ENCODE measurements around the gene CAMKMT.
A peak's percentile ranks its signal among the peaks of the same experiment; 100 is the strongest.

CAMKMT gene

GRCh38 chr2:44778671-44779476 lies 417.1 kb downstream of the CAMKMT start:
- no peak for DNase-seq

- no peak for DNase-seq
Observed at GRCh38 chr2:44779793-44780192, 418.0 kb downstream of the CAMKMT start.

DNA sequence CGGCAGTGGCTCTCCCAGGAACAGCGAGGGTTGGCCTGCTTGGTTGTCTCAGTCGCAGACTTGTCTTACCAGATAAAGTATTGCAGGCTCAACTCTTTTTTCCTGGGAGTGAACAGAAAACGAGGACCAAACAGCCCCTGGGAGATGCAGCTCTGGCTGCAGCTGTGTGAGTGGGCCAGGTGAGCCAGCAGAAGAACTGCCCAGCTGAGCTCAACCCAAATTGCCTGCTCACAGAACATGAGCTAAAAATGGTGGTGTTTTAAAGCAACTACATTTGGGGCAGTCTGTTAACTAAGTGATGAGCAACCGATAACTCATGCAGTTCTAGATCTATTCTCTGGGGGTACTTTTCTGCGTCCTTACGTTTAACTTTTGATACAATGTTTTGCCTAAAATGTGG lies 418.7 kb downstream of the CAMKMT start:
- no peak for DNase-seq

DNA sequence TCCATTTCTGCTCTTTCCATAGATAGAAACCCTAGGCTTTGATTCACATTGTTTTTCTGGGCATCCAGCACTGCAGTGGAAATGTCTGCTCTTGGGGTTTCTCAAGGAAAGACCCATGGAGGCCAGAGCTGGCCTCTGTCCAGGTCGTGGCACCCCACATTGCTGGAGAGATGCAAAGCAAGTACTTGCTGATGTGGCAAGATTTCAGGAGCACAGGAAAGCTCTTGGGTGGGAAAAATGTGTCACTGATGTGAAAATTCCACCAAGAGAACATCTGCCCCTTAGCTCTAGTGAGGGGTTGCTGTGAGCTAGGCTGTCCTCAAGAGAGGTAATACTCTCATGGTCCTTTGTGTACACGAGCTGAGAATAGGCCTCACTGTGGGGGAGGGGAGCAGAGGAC lies 423.7 kb downstream of the CAMKMT start:
- no peak for DNase-seq

GRCh38 chr2:44786045-44786816 lies 424.5 kb downstream of the CAMKMT start:
- no peak for DNase-seq

- no peak for DNase-seq
Observed at GRCh38 chr2:44786817-44787214, 425.1 kb downstream of the CAMKMT start.

- no peak for DNase-seq
Observed at GRCh38 chr2:44787663-44788062, 425.9 kb downstream of the CAMKMT start.

DNA sequence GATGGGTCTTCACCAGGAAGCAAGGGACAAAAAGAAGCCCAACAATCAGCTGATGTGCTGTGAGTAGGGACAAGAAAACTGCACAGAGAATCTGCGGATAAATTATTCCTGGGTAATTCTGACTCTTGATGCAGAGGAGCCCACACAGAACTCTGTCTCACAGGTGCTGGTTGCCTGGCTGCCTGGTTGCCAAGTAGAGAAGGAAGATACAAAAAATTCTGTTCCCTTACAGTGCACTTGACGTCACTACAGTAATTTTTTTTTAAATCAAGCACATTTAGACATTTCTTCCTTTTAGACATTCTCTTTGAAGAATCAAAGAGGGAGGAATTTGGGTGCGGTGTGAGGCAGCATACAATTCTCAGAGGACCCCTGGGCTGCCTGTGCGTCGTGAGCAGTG lies 427.7 kb downstream of the CAMKMT start:
- no peak for DNase-seq

GRCh38 chr2:44789971-44790721 lies 428.4 kb downstream of the CAMKMT start:
- no peak for DNase-seq

DNA sequence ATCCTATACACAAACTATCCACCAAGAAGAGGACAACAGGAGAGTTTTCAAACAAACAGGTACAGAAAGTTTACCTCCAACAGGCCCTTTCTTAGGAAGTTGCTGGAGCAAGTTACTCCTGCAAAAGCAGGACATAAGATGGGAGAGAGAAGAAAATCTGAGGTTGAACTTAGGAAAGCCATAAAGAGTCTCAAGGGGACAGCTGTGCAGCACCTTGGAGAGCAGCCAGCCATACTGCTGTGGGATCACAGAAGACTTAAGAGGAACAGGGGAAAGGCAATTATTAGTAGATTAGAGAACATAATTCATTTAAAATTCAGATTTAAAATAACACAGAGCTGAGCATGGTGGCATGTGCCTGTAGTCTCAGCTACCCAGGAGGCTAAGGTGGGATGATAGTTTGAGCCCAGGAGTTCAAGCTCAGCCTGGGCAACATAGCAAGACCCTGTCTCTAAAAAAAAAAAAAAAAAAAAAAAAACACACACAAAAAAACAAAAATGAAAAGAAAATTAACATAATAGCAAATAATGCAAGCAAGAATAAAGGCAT lies 431.6 kb downstream of the CAMKMT start:
- no peak for DNase-seq

GRCh38 chr2:44796771-44797170 lies 435.0 kb downstream of the CAMKMT start:
- DNase-seq: no peak

GRCh38 chr2:44798139-44798659 lies 436.5 kb downstream of the CAMKMT start:
- DNase-seq: no peak

GRCh38 chr2:44799105-44799504 lies 437.4 kb downstream of the CAMKMT start:
- no peak for DNase-seq

DNA sequence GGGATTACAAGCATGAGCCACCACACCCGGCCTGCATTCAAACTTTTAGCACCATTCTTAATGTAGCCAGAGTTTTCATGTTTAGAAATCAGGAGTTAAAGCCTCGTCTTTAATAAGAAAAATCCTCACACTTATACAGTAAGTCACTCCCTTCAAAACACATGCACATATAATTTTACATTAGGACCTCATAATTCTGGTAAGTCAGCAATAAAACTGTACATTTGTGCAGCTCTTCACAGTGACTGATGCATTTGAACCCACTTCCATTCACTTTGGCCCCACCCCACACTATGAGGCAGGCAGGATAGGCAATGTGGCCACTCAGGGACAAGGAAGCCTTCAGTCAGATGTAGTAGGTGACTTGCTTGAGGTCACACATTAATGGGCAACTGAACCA lies 438.0 kb downstream of the CAMKMT start:
- DNase-seq: no peak

DNA sequence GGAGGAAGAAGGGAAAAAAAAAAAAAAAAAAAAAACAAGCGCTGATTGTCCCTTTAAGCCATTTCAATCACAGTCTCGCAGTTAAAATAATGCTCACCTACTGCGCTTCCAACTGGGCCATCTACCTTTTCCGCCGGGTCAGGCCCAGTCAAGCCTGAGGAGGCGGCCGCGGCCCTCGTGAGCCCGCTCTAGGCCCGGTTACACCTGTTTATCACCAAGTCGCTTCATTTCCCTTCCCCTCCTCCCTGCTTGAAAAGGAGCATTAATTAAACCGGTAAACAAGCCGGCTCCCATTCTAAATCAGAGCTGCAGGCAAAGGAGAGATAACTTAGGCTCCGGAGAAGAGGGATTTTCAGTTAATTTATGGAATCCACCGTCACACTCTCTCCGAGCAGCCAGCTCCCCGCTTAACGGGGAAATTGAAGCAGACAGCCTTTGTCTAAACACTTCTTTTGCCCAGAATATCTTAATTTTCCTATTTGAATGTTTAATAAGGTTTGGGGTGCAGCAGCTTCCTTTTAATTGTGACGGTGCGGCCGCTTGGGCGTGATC lies 439.6 kb downstream of the CAMKMT start:
- DNase-seq: no peak

DNA sequence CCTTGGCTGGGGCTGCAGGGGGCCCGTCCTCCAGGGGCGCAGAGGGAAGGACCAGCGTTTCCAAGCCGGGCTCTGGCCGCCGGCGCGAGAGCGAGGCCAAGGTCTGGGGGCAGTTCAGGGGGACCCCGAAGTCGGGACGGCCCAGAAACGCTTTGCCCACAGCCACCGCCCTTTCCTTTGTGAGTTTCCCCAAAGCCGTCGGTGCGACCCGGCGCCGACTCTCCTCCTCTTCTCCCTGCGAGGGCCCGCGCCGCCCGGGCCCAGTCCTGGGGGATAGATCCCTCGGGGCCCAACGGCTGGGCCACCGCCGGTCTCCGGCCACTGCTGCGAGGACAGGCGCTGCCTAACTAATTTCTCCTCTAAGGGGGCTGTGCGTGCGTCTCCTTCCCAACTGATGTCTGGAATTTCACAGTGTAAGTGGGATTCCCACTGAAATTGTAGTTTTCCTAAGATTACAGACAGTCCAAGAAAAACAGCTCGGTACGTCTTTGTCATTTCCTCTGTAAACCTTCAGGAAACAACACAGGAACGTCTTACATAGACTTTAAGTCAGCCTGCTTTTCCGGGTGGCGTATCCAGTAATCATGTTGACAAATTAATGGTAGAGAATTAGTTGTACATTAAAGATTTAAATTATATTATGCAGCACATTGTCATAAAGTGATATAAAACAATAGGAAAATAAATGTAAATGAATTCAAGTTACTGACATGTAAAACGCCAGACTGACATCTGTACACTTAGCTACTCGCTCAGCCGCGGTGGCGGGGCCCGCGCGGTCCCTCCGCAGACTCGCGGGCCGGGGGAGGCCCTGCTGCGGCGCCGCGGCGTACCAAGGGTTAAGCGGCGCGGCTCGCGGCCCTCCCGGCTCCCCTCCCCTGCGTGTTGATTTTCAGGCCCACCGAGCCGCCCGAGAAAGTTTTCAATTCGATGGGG lies 440.4 kb downstream of the CAMKMT start:
- no peak for DNase-seq

GRCh38 chr2:44802777-44803424 lies 441.2 kb downstream of the CAMKMT start:
- no peak for DNase-seq

- DNase-seq: peak; percentile 18
Observed at GRCh38 chr2:44804406-44805265, 442.9 kb downstream of the CAMKMT start.

DNA sequence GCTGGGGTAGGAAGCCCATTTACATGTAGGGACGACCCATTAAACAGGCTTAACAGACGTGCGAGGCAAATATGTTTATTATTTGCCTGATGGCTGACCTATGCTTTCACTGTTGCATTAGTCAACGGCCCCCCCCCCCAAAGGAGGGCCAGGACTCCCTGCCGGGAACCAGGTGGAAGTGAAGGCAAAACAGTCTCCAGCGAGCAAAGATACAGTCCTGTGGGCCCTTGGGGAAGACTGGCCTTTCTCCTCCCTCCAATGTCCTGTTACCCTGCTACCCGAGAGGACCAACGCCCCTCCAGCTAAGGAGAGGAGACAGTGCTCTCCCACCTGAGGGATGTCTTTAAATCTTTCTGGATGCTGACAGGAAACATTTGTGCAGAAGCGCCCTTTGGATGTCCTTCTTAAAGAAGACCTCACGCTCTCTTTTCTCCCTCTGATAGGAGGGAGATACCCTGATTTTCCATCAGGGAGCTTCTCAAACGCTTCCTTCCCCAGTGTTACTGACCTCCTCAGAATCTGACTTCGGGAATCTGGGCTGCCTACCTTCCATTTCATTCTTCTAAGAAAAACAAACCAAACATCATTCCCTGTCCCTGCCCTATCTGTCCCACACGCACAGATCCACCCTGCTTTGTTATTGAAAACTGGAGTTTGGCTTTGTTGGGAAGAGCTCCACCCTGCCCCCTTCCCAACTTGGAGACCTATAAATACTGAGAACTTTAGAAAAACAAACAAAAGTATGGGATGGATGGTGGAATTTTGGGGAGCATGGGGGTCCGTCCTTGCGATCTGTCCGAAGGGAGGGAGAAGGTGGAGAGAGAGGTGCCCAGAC lies 443.9 kb downstream of the CAMKMT start:
- no peak for DNase-seq
